Right cardiac atrium (tissue), 5 donors: ENCODE measurements around the gene WWOX. TPM values are rescaled to one million over a fixed set of nuclear protein-coding genes. Genes with fewer than 3 reads are reported as not detected.

Experiments
- ATAC-seq, 2 donors: fragments of 200-7000 bp; cut with Tn5 transposase; one replicate each; pipeline versions ENCODE4 v1.8.0 to v1.9.1; 2020; ENCODE audit warnings: moderate library complexity in 2 of 2, mild to moderate bottlenecking in 1 of 2
- DNase-seq, 3 donors: peaks; one replicate each; pipeline ENCODE4 v3.0.0-alpha.2; 2020
- H3K27ac ChIP-seq: one replicate; pipeline ENCODE4 v1.5.1; 2013; ENCODE audit warnings: mild to moderate bottlenecking, low read length, control low read depth, moderate library complexity
- H3K27me3 ChIP-seq: one replicate; pipeline ENCODE4 v1.6.1; 2013; ENCODE audit not compliant: control insufficient read depth, insufficient read depth
- H3K4me1 ChIP-seq: one replicate; pipeline ENCODE4 v1.6.1; 2013; ENCODE audit warnings: low read length; ENCODE audit not compliant: control insufficient read depth, insufficient read depth
- H3K4me3 ChIP-seq: one replicate; pipeline ENCODE4 v1.5.1; 2013; ENCODE audit warnings: low read length, control low read depth
- H3K9me3 ChIP-seq: one replicate; pipeline ENCODE4 v1.6.1; 2013; ENCODE audit warnings: low read length; ENCODE audit not compliant: control insufficient read depth
- WGBS: extraction: QIAGEN DNeasy Blood & Tissue Kit; methylation state at CpG from one replicate; pipeline ENCODE4 v1.1.7; 2013; 5-methylcytosine and 5-hydroxymethylcytosine counted together
- intact Hi-C, 4 donors: fragments of 100-400 bp; cut with DNase I; formaldehyde crosslinking; loops; one replicate each; pipeline versions ENCODE4 v1.11.0 to v1.14.0; 2022 to 2023
- polyA plus RNA-seq: library from polyadenylated mRNA; stranded (reverse); fragments of 200-250 nt; gene quantifications from one replicate; pipeline ENCODE4 v1.2.3, GENCODE V29; 2013
- total RNA-seq, 4 donors: library from RNA; stranded (reverse); fragmentation: NEBNext Ultra II Directional; extraction: Animal tissue kit (Norgen Biotek cat#: 25700); gene quantifications; one replicate each; pipeline ENCODE4 v1.2.1, GENCODE V29; 2021
- donor health status: healthy with polysubstance abuse.
- donor health status: DM: no; HTN: yes; CAD: no.
- donor health status: DM: no; HTN: no; CAD: no.
- donor health status: DM: no; HTN: yes; CAD: no; lungs with severe emphysema.
- donor health status: DM: yes; HTN: yes; CAD: no.

Gene WWOX
- total and polyA plus RNA-seq, 5 donors = 6.0 to 14.9 (median 13.1) TPM

GRCh38 chr16:78516006-78516736 lies 416.7 kb downstream of the WWOX start:
- Histone ChIP-seq H3K4me3 (no peak overlapping the region), H3K9me3 (no peaks in the 10 kb centered on the region), H3K27me3 (no peaks in the 10 kb centered on the region), H3K4me1 (no peaks in the 10 kb centered on the region), H3K27ac (no peak overlapping the region)
- ATAC-seq = no peak
- WGBS = 91% methylated on average over 9 of the region's 9 CpGs
- intact Hi-C loops = no loop called here
- no peak for DNase-seq

DNA sequence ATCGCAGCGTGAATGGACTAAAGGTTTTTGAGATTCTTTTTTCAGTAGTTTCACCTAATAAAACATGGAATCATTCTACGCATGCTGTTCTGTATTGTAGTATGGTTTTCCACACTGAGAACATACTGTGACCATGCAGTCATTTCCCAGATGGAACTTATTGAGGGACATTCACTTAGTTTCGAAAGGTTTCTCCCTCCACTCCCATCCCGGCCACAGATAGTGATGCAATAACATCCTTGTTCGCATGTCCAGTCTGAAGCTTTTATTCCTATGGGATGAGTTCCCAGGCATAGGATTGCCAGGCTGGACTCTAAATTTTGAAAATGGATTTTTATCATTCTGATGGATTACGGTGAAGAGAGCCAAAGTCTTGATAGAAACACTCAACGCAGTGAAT lies 420.4 kb downstream of the WWOX start:
- WGBS = 96% methylated on average over 8 of the region's 8 CpGs
- DNase-seq (no peak), ATAC-seq (no peak)
- Histone ChIP-seq H3K27me3 (no peaks in the 10 kb centered on the region), H3K4me3 (no peak overlapping the region), H3K4me1 (no peaks in the 10 kb centered on the region), H3K27ac (no peak overlapping the region), H3K9me3 (no peaks in the 10 kb centered on the region)
- intact Hi-C loops = no loop called here

DNA sequence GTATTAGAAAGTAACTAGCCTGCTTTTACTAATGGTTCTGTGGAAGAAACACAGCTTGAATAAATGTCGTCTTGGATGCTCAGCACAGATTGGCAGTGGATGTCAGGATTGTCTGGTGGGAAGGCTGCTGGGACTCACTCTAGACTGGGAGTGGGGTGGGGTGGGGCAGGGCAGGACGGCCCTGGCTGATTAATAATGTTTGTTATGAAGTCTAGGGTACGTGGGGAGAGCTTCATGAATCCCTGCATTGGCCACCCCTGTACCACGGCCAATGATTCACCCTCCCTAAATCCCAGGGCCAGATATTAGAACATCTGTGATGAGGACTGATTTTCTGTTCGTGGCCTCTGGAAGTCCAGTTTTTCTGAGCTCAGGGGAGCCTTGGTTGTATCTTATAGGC lies 421.0 kb downstream of the WWOX start:
- intact Hi-C loops = no loop called here
- WGBS = 93% methylated on average over 5 of the region's 5 CpGs
- Histone ChIP-seq H3K4me3 (no peak overlapping the region), H3K27me3 (no peaks in the 10 kb centered on the region), H3K27ac (no peak overlapping the region), H3K9me3 (no peaks in the 10 kb centered on the region), H3K4me1 (no peaks in the 10 kb centered on the region)
- DNase-seq = no peak
- no peak for ATAC-seq

- ATAC-seq (no peak), DNase-seq (no peak)
- Histone ChIP-seq H3K4me3 (no peak overlapping the region), H3K9me3 (no peaks in the 10 kb centered on the region), H3K27ac (no peak overlapping the region), H3K4me1 (no peaks in the 10 kb centered on the region), H3K27me3 (no peaks in the 10 kb centered on the region)
- 67% methylated on average over 5 of the region's 5 CpGs for WGBS
- intact Hi-C loops = no loop called here
Observed at GRCh38 chr16:78522327-78522726, 422.9 kb downstream of the WWOX start.

- DNase-seq (no peak), ATAC-seq (no peak)
- WGBS = 73% methylated on average over 9 of the region's 9 CpGs
- Histone ChIP-seq H3K27me3 (no peaks in the 10 kb centered on the region), H3K27ac (no peak overlapping the region), H3K9me3 (no peaks in the 10 kb centered on the region), H3K4me3 (no peak overlapping the region), H3K4me1 (no peaks in the 10 kb centered on the region)
- intact Hi-C loops = no loop called here
Observed at GRCh38 chr16:78523212-78523985, 423.9 kb downstream of the WWOX start.

DNA sequence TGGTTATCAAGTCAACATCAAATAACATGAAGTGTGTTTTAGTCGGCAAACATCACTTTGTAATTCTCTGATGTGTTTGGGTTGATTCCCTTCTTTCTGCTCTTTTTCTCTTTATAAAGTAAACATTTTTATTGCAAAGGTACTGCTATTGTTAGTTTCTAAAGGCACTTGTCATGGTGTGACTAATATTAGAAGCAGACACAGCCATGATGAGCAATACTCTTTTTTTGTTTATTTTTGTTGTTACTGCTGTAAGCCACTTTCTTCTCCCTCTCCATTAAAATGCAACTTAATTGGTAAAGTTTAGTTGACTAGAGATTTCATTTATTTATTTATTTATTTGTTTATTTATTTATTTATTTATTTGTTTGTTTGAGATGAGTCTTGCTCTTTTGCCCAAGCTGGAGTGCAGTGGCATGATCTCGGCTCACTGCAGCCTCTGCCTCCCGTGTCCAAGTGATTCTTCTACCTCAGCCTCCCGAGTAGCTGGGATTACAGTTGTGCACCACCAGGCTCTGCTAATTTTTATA lies 424.7 kb downstream of the WWOX start:
- Histone ChIP-seq H3K4me1 (no peaks in the 10 kb centered on the region), H3K4me3 (no peak overlapping the region), H3K27me3 (no peaks in the 10 kb centered on the region), H3K27ac (no peak overlapping the region), H3K9me3 (no peaks in the 10 kb centered on the region)
- intact Hi-C loops = no loop called here
- no peak for ATAC-seq
- DNase-seq = no peak
- WGBS = 96% methylated on average over 4 of the region's 4 CpGs

GRCh38 chr16:78528265-78528664 lies 428.8 kb downstream of the WWOX start:
- Histone ChIP-seq H3K27me3 (no peaks in the 10 kb centered on the region), H3K9me3 (no peaks in the 10 kb centered on the region), H3K4me1 (no peaks in the 10 kb centered on the region), H3K4me3 (no peak overlapping the region), H3K27ac (no peak overlapping the region)
- no peak for DNase-seq
- no peak for ATAC-seq
- intact Hi-C loops = no loop called here
- WGBS = 93% methylated on average over 5 of the region's 5 CpGs

GRCh38 chr16:78529881-78530280 lies 430.4 kb downstream of the WWOX start:
- ATAC-seq (no peak), DNase-seq (no peak)
- Histone ChIP-seq H3K4me3 (no peak overlapping the region), H3K9me3 (no peaks in the 10 kb centered on the region), H3K27ac (no peak overlapping the region), H3K4me1 (no peaks in the 10 kb centered on the region), H3K27me3 (no peaks in the 10 kb centered on the region)
- intact Hi-C loops = no loop called here
- 81% methylated on average over 5 of the region's 5 CpGs for WGBS

- Histone ChIP-seq H3K9me3 (no peaks in the 10 kb centered on the region), H3K27ac (no peak overlapping the region), H3K4me3 (no peak overlapping the region), H3K4me1 (no peaks in the 10 kb centered on the region), H3K27me3 (no peaks in the 10 kb centered on the region)
- ATAC-seq (no peak), DNase-seq (no peak)
- intact Hi-C loops = no loop called here
- 73% methylated on average over 4 of the region's 4 CpGs for WGBS
Observed at GRCh38 chr16:78530283-78530682, 430.8 kb downstream of the WWOX start.

GRCh38 chr16:78535098-78535497 lies 435.6 kb downstream of the WWOX start:
- no peak overlapping the region for H3K27ac ChIP-seq
- DNase-seq (no peak), ATAC-seq (no peak)
- WGBS = 83% methylated on average over 4 of the region's 4 CpGs
- no peak overlapping the region for H3K4me3 ChIP-seq
- no peaks in the 10 kb centered on the region for H3K9me3 ChIP-seq
- no peaks in the 10 kb centered on the region for H3K4me1 ChIP-seq
- H3K27me3 ChIP-seq = no peaks in the 10 kb centered on the region
- intact Hi-C loops = no loop called here

DNA sequence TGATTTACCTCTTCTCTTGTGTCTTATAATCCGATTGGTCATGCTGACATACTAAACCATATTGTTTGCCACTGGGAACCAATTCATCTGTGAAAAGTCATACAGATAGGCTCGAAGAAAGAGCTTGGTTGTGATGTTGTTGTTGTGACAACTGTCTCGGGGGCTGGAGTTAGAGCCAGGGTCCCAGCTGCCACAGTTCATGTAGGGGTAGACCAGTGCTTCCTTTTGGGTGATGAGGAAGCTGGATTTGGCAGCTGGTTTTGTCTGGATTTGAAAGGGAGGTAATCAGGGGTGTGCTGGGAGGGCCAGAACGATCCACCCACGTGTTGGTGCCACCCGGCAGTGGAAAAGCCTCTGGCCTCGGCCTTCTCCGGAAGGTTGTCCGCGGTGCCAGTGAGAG lies 438.1 kb downstream of the WWOX start:
- DNase-seq (no peak), ATAC-seq (no peak)
- Histone ChIP-seq H3K9me3 (no peaks in the 10 kb centered on the region), H3K27ac (no peak overlapping the region), H3K27me3 (no peaks in the 10 kb centered on the region), H3K4me3 (no peak overlapping the region), H3K4me1 (no peaks in the 10 kb centered on the region)
- 93% methylated on average over 10 of the region's 10 CpGs for WGBS
- intact Hi-C loops = no loop called here
